HepG2 (cell line): ENCODE measurements around the gene SAMD4B.

Experiments
- FOXM1 ChIP-seq: sonication (generic); formaldehyde crosslinking; IDR thresholded peaks from 2 replicates; pipeline ENCODE4 v1.5.0; 2020; ENCODE audit warnings: missing genetic modification reagents
- FOXO1 ChIP-seq: sonication (generic); formaldehyde crosslinking; IDR thresholded peaks from 2 replicates; pipeline ENCODE4 v1.4.0; 2020; ENCODE audit warnings: missing genetic modification reagents
- GTF2F1 ChIP-seq: fragments of 150-350 bp; IDR thresholded peaks from 2 replicates; pipeline ENCODE4 v1.6.1; 2014; ENCODE audit warnings: low read length
- IRF2 ChIP-seq: IDR thresholded peaks from 2 replicates; pipeline ENCODE4 v1.6.1; 2018; ENCODE audit warnings: missing genetic modification reagents, missing compliant biosample characterization
- POLR2AphosphoS5 ChIP-seq: IDR thresholded peaks from 2 replicates; pipeline ENCODE4 v1.6.1; 2012; ENCODE audit warnings: low read depth, low read length
- TF ChIP-seq, protein P1 (sequence below): sonication (generic); formaldehyde crosslinking; IDR thresholded peaks from 2 replicates; pipeline ENCODE4 v1.4.0; 2020; ENCODE audit warnings: mild to moderate bottlenecking, missing genetic modification reagents
- TF ChIP-seq, protein P2 (sequence below): sonication (generic); formaldehyde crosslinking; IDR thresholded peaks from 2 replicates; pipeline ENCODE4 v1.4.0; 2020; ENCODE audit warnings: mild to moderate bottlenecking, missing genetic modification reagents
- TF ChIP-seq, protein P3 (sequence below): sonication (generic); formaldehyde crosslinking; IDR thresholded peaks from 2 replicates; pipeline ENCODE4 v1.4.0; 2020; ENCODE audit warnings: mild to moderate bottlenecking, missing genetic modification reagents

DNA sequence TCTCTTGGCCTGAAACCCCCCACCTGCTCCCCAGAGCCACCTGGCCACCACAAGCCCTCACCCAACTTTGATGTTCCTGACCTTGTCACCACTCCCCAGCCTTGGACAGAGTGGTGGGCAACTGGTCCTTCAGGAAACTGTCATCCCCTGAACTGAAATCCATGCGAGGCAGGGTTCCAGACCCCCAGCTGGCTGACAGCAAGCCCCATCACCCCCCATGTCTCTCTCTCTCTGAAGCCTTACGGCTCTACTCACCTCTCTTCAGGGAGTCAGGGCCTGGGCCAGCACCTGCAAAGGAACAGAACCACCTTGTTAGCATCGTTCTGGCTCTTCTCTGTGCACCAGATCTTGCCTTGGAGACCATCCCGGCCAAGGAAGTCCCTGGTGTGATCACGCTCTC, 24.1 kb upstream of the SAMD4B start:
- TF ChIP-seq POLR2AphosphoS5: no peak
- TF ChIP-seq, protein P1, sequence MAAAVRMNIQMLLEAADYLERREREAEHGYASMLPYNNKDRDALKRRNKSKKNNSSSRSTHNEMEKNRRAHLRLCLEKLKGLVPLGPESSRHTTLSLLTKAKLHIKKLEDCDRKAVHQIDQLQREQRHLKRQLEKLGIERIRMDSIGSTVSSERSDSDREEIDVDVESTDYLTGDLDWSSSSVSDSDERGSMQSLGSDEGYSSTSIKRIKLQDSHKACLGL (CRISPR knock-in tag): no peak
- TF ChIP-seq GTF2F1: no peak
- TF ChIP-seq, protein P2, sequence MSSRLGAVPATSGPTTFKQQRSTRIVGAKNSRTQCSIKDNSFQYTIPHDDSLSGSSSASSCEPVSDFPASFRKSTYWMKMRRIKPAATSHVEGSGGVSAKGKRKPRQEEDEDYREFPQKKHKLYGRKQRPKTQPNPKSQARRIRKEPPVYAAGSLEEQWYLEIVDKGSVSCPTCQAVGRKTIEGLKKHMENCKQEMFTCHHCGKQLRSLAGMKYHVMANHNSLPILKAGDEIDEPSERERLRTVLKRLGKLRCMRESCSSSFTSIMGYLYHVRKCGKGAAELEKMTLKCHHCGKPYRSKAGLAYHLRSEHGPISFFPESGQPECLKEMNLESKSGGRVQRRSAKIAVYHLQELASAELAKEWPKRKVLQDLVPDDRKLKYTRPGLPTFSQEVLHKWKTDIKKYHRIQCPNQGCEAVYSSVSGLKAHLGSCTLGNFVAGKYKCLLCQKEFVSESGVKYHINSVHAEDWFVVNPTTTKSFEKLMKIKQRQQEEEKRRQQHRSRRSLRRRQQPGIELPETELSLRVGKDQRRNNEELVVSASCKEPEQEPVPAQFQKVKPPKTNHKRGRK (CRISPR knock-in tag): no peak
- TF ChIP-seq FOXO1: no peak
- TF ChIP-seq FOXM1 (CRISPR knock-in tag): no peak
- TF ChIP-seq, protein P3, sequence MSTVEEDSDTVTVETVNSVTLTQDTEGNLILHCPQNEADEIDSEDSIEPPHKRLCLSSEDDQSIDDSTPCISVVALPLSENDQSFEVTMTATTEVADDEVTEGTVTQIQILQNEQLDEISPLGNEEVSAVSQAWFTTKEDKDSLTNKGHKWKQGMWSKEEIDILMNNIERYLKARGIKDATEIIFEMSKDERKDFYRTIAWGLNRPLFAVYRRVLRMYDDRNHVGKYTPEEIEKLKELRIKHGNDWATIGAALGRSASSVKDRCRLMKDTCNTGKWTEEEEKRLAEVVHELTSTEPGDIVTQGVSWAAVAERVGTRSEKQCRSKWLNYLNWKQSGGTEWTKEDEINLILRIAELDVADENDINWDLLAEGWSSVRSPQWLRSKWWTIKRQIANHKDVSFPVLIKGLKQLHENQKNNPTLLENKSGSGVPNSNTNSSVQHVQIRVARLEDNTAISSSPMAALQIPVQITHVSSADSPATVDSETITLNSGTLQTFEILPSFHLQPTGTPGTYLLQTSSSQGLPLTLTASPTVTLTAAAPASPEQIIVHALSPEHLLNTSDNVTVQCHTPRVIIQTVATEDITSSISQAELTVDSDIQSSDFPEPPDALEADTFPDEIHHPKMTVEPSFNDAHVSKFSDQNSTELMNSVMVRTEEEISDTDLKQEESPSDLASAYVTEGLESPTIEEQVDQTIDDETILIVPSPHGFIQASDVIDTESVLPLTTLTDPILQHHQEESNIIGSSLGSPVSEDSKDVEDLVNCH: no peak
- TF ChIP-seq IRF2 (CRISPR knock-in tag): no peak
